Loucy (cell line): ENCODE results near the gene RAPGEF2.
"Not testable (repeated sequence)": the region's sequence is repeated elsewhere in the genome, so short reads cannot be mapped to it uniquely, and the experiment has no call there.

Experiments
- H2AFZ ChIP-seq: fragments of 200-600 bp; sonication (generic); 2 replicates; pipeline ENCODE4 v1.6.0; 2016; ENCODE audit warnings: antibody characterized with exemption, mild to moderate bottlenecking, low read length, moderate library complexity
- H3F3A ChIP-seq: fragments of 200-600 bp; 2 replicates; pipeline ENCODE4 v1.6.0; 2016; ENCODE audit warnings: antibody characterized with exemption, low read depth, mild to moderate bottlenecking
- H3K27me3 ChIP-seq: fragments of 200-600 bp; sonication (generic); 2 replicates; pipeline ENCODE4 v1.6.1; 2014; ENCODE audit warnings: low read length, mild to moderate bottlenecking; ENCODE audit not compliant: insufficient read depth, poor library complexity, severe bottlenecking
- H3K36me3 ChIP-seq: fragments of 200-600 bp; sonication (generic); 2 replicates; pipeline ENCODE4 v1.6.1; 2016; ENCODE audit warnings: low read length; ENCODE audit not compliant: insufficient read depth
- H3K4me1 ChIP-seq: fragments of 200-600 bp; sonication (generic); 2 replicates; pipeline ENCODE4 v1.5.1; 2014; ENCODE audit warnings: low read length, mild to moderate bottlenecking; ENCODE audit not compliant: insufficient read depth, poor library complexity, severe bottlenecking
- H3K4me2 ChIP-seq: fragments of 200-600 bp; sonication (generic); 2 replicates; pipeline ENCODE4 v1.6.0; 2014; ENCODE audit warnings: antibody characterized with exemption, low read length, low read depth, mild to moderate bottlenecking; ENCODE audit not compliant: poor library complexity, severe bottlenecking
- H3K4me3 ChIP-seq: fragments of 200-600 bp; sonication (generic); 2 replicates; pipeline ENCODE4 v1.5.1; 2014; ENCODE audit warnings: low read length, mild to moderate bottlenecking, mixed read lengths; ENCODE audit not compliant: poor library complexity, severe bottlenecking
- H3K79me2 ChIP-seq: fragments of 200-600 bp; sonication (generic); 2 replicates; pipeline ENCODE4 v1.6.1; 2014; ENCODE audit warnings: low read length; ENCODE audit not compliant: insufficient read depth
- H3K9ac ChIP-seq: fragments of 200-600 bp; sonication (generic); 2 replicates; pipeline ENCODE4 v1.6.0; 2014; ENCODE audit warnings: mild to moderate bottlenecking, low read depth, low read length, moderate library complexity; ENCODE audit not compliant: poor library complexity, severe bottlenecking
- H3K9me2 ChIP-seq: fragments of 200-600 bp; sonication (generic); replicated peaks from 2 replicates; pipeline ENCODE4 v1.6.1; 2016; ENCODE audit warnings: low read depth, low read length, mixed read lengths
- H3K9me3 ChIP-seq: fragments of 200-600 bp; sonication (generic); 2 replicates; pipeline ENCODE4 v1.6.1; 2014; ENCODE audit warnings: mild to moderate bottlenecking, antibody characterized with exemption, low read length, low read depth; ENCODE audit not compliant: insufficient read depth
- H4K20me1 ChIP-seq: fragments of 200-600 bp; sonication (generic); 2 replicates; pipeline ENCODE4 v1.6.0; 2014; ENCODE audit warnings: antibody characterized with exemption, low read length, mild to moderate bottlenecking; ENCODE audit not compliant: insufficient read depth, poor library complexity, severe bottlenecking
- EZH2phosphoT487 ChIP-seq: fragments of 200-600 bp; IDR thresholded peaks from 2 replicates; pipeline ENCODE4 v1.6.1; 2018; ENCODE audit warnings: antibody characterized with exemption, mild to moderate bottlenecking, moderate library complexity, borderline replicate concordance
- TF ChIP-seq, protein P1 (sequence below): fragments of 200-600 bp; sonication (generic); conservative IDR thresholded peaks from 2 replicates; pipeline ENCODE4 v1.5.1; 2014; ENCODE audit warnings: mild to moderate bottlenecking, antibody characterized with exemption, low read length

The RAPGEF2 gene

GRCh38 chr4:159178151-159178546 is 75.3 kb downstream of the RAPGEF2 start:
- Histone ChIP-seq H3K79me2 (peaks cover 97% of the 10 kb centered on the region), H3K9me2 (no peaks in the 10 kb centered on the region), H3K4me2 (peak overlapping the region; percentile 58), H4K20me1 (no peaks in the 10 kb centered on the region), H2AFZ (no peak overlapping the region), H3K9me3 (no peaks in the 10 kb centered on the region), H3K36me3 (no peaks in the 10 kb centered on the region; the same call in 1 of the 2 replicates), H3K4me3 (peak overlapping the region; percentile 32), H3F3A (no peaks in the 10 kb centered on the region; the same call in 1 of the 2 replicates), H3K4me1 (peaks cover 67% of the 10 kb centered on the region), H3K9ac (peak overlapping the region; percentile 55), H3K27me3 (no peaks in the 10 kb centered on the region)
- TF ChIP-seq EZH2phosphoT487 = no peak
- TF ChIP-seq, protein P1, sequence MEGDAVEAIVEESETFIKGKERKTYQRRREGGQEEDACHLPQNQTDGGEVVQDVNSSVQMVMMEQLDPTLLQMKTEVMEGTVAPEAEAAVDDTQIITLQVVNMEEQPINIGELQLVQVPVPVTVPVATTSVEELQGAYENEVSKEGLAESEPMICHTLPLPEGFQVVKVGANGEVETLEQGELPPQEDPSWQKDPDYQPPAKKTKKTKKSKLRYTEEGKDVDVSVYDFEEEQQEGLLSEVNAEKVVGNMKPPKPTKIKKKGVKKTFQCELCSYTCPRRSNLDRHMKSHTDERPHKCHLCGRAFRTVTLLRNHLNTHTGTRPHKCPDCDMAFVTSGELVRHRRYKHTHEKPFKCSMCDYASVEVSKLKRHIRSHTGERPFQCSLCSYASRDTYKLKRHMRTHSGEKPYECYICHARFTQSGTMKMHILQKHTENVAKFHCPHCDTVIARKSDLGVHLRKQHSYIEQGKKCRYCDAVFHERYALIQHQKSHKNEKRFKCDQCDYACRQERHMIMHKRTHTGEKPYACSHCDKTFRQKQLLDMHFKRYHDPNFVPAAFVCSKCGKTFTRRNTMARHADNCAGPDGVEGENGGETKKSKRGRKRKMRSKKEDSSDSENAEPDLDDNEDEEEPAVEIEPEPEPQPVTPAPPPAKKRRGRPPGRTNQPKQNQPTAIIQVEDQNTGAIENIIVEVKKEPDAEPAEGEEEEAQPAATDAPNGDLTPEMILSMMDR = no peak

DNA sequence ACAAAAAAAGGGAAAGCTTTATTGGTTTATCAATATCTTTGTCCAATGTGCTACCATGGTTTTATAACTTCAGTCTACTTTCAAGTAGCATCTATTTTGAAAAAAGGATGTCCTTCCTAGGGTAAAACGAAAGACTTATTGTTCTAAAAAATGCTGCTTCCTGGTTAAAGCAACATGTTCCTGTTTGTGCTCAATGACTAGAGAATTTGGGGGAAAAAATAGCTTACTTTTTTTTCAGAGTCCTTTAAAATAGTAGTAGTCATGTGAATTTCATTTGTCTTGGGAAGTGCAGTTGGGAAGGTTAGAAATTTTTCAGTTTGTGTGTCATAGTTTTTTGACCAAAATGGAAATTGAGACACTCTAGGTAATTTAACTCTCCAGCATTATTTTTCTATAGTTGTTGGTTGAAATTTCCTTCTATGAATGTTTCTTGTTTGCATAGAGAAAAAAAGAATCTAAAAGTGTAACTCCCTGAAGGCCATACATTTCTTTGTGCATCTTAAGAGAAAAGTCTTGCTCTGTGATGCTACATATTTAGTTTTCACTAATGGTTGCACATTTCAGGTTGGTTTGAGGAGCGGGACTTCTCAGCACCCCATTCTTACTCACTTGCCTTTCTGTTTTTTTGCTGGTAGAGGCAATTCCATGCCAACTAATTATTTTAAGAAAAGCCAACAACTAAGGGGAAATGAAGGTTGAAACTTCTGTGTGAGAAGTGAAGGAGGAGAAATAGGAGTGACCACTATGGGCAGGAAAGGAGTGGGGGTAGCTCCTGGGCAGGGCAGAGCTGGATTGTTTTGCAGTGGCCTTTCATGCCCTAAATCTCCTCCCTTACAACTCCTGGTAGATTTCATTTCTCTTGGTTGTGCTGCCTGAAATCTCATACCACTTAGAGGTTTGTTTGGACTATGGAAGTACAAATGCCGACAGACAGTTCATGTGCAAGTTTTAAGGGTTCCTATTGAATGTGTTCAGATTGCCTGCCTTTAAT is 76.4 kb downstream of the RAPGEF2 start:
- H3F3A ChIP-seq = no peaks in the 10 kb centered on the region; the same call in 1 of the 2 replicates
- no peaks in the 10 kb centered on the region for H3K9me3 ChIP-seq
- peak overlapping the region; percentile 4 for H3K4me3 ChIP-seq
- TF ChIP-seq, protein P1 = no peak
- TF ChIP-seq EZH2phosphoT487 = no peak
- peak overlapping the region; percentile 58 for H3K4me2 ChIP-seq
- no peaks in the 10 kb centered on the region for H4K20me1 ChIP-seq
- H3K4me1 ChIP-seq = peaks cover 55% of the 10 kb centered on the region
- H3K9ac ChIP-seq = peak overlapping the region; percentile 43
- no peaks in the 10 kb centered on the region for H3K9me2 ChIP-seq
- peaks cover 92% of the 10 kb centered on the region for H3K79me2 ChIP-seq
- H3K36me3 ChIP-seq = no peaks in the 10 kb centered on the region; the same call in 1 of the 2 replicates
- no peaks in the 10 kb centered on the region for H3K27me3 ChIP-seq
- H2AFZ ChIP-seq = no peak overlapping the region

- H3K9ac ChIP-seq, H3K4me3 ChIP-seq, H3K9me3 ChIP-seq, H3K27me3 ChIP-seq, H3K36me3 ChIP-seq, H2AFZ ChIP-seq, H3F3A ChIP-seq, H3K9me2 ChIP-seq, H4K20me1 ChIP-seq, H3K4me2 ChIP-seq: not testable (repeated sequence)
- peaks cover 75% of the 10 kb centered on the region for H3K79me2 ChIP-seq
- H3K4me1 ChIP-seq = peaks cover 41% of the 10 kb centered on the region
Measured at GRCh38 chr4:159183885-159184605, 81.2 kb downstream of the RAPGEF2 start.
